Neural crest cell (in vitro differentiated cells): ENCODE measurements around the gene ASAH2. TPM values are rescaled to one million over a fixed set of nuclear protein-coding genes. Genes with fewer than 3 reads are reported as not detected.
"Not testable (repeated sequence)": the region's sequence is repeated elsewhere in the genome, so short reads cannot be mapped to it uniquely, and the experiment has no call there.

ENCODE experiments used
- DNase-seq: peaks from one replicate; pipeline ENCODE4 v3.0.0; 2021; ENCODE audit warnings: low read depth, mixed read lengths, low spot score
- H3K27ac Mint-ChIP-seq: one replicate; pipeline ENCODE4 v1.8.0; 2021; ENCODE audit warnings: mild to moderate bottlenecking, mixed read lengths; ENCODE audit not compliant: unreplicated experiment
- H3K27me3 Mint-ChIP-seq: 2 replicates; pipeline ENCODE4 v1.8.0; 2021; ENCODE audit warnings: low read depth, mild to moderate bottlenecking, mixed read lengths
- H3K36me3 Mint-ChIP-seq: 2 replicates; pipeline ENCODE4 v1.8.0; 2021; ENCODE audit warnings: low read depth, mild to moderate bottlenecking, mixed read lengths
- H3K4me1 Mint-ChIP-seq: 2 replicates; pipeline ENCODE4 v1.8.0; 2021; ENCODE audit warnings: mixed read lengths
- H3K4me3 Mint-ChIP-seq: one replicate; pipeline ENCODE4 v1.8.0; 2021; ENCODE audit warnings: mild to moderate bottlenecking, mixed read lengths
- H3K9me3 Mint-ChIP-seq: 2 replicates; pipeline ENCODE4 v1.8.0; 2021; ENCODE audit warnings: mixed read lengths
- CTCF ChIP-seq: fragments of 200-600 bp; sonication (generic); conservative IDR thresholded peaks from 2 replicates; pipeline ENCODE4 v1.5.0; 2021; ENCODE audit warnings: antibody characterized with exemption, mild to moderate bottlenecking
- total RNA-seq: library from RNA; stranded (reverse); gene quantifications from 2 replicates; pipeline ENCODE4 v1.2.1, GENCODE V29; 2021

ASAH2 gene
- total RNA-seq, 1 donor from 2014 or later: 5.9 TPM

GRCh38 chr10:50271564-50272250, 20.4 kb upstream of the ASAH2 start:
- TF ChIP-seq CTCF: no peak
- Mint-ChIP-seq H3K9me3 (no peaks in the 10 kb centered on the region), H3K4me1 (no peaks in the 10 kb centered on the region), H3K4me3 (no peak overlapping the region), H3K27ac (no peak overlapping the region), H3K27me3 (peaks cover 42% of the 10 kb centered on the region), H3K36me3 (no peaks in the 10 kb centered on the region)
- no peak for DNase-seq

- H3K27ac Mint-ChIP-seq, H3K4me1 Mint-ChIP-seq, H3K4me3 Mint-ChIP-seq, H3K36me3 Mint-ChIP-seq, DNase-seq, H3K9me3 Mint-ChIP-seq: not testable (repeated sequence)
- peaks cover 42% of the 10 kb centered on the region for H3K27me3 Mint-ChIP-seq
These were observed 16.6 kb upstream of the ASAH2 start for GRCh38 chr10:50267877-50268276.

- peaks cover 42% of the 10 kb centered on the region for H3K27me3 Mint-ChIP-seq
- H3K9me3 Mint-ChIP-seq, H3K27ac Mint-ChIP-seq, DNase-seq, H3K4me1 Mint-ChIP-seq, H3K36me3 Mint-ChIP-seq, H3K4me3 Mint-ChIP-seq: not testable (repeated sequence)
These were observed 11.3 kb upstream of the ASAH2 start for GRCh38 chr10:50262625-50263024.

- Mint-ChIP-seq H3K27me3 (peaks cover 43% of the 10 kb centered on the region), H3K4me1 (no peaks in the 10 kb centered on the region), H3K27ac (no peak overlapping the region), H3K9me3 (peaks cover 3% of the 10 kb centered on the region), H3K4me3 (no peak overlapping the region), H3K36me3 (no peaks in the 10 kb centered on the region)
- no peak for TF ChIP-seq CTCF
- no peak for DNase-seq
These were observed 9.5 kb upstream of the ASAH2 start for GRCh38 chr10:50260791-50261281.

GRCh38 chr10:50254479-50254878, 3.2 kb upstream of the ASAH2 start:
- Mint-ChIP-seq H3K27me3 (peaks cover 64% of the 10 kb centered on the region), H3K9me3 (no peaks in the 10 kb centered on the region), H3K4me3 (no peak overlapping the region), H3K27ac (no peak overlapping the region), H3K4me1 (no peaks in the 10 kb centered on the region), H3K36me3 (no peaks in the 10 kb centered on the region)
- TF ChIP-seq CTCF: no peak
- DNase-seq: no peak

GRCh38 chr10:50250096-50250854, 1.0 kb downstream of the ASAH2 start:
- H3K4me1 Mint-ChIP-seq: no peaks in the 10 kb centered on the region
- no peak overlapping the region for H3K27ac Mint-ChIP-seq
- peaks cover 48% of the 10 kb centered on the region for H3K27me3 Mint-ChIP-seq
- H3K36me3 Mint-ChIP-seq: no peaks in the 10 kb centered on the region
- H3K9me3 Mint-ChIP-seq: no peaks in the 10 kb centered on the region
- no peak overlapping the region for H3K4me3 Mint-ChIP-seq
- no peak for TF ChIP-seq CTCF
- no peak for DNase-seq
